Adipocyte (in vitro differentiated cells): ENCODE data around the gene SF3B1.
"Not testable (repeated sequence)": the region's sequence is repeated elsewhere in the genome, so short reads cannot be mapped to it uniquely, and the experiment has no call there.

Experiments used
- DNase-seq: peaks from one replicate; pipeline ENCODE4 v3.0.0-alpha.2; 2015; ENCODE audit warnings: low read depth
- H3K27me3 ChIP-seq: replicated peaks from 2 replicates; pipeline ENCODE4 v1.7.0; 2013; ENCODE audit warnings: mild to moderate bottlenecking, low read length, moderate library complexity; ENCODE audit not compliant: control insufficient read depth, insufficient read depth
- H3K36me3 ChIP-seq: 2 replicates; pipeline ENCODE4 v1.7.0; 2013; ENCODE audit warnings: low read length, mild to moderate bottlenecking, moderate library complexity; ENCODE audit not compliant: control insufficient read depth, insufficient read depth, severe bottlenecking
- H3K4me1 ChIP-seq: 2 replicates; pipeline ENCODE4 v1.7.0; 2013; ENCODE audit warnings: mild to moderate bottlenecking, low read length, moderate library complexity; ENCODE audit not compliant: control insufficient read depth, insufficient read depth
- H3K4me3 ChIP-seq: 2 replicates; pipeline ENCODE4 v1.7.0; 2013; ENCODE audit warnings: mild to moderate bottlenecking, low read length, moderate library complexity
- H3K9ac ChIP-seq: 2 replicates; pipeline ENCODE4 v1.7.0; 2013; ENCODE audit warnings: mild to moderate bottlenecking, low read length, moderate library complexity
- H3K9me3 ChIP-seq: 2 replicates; pipeline ENCODE4 v1.7.0; 2013; ENCODE audit warnings: mild to moderate bottlenecking, low read length, moderate library complexity; ENCODE audit not compliant: control insufficient read depth

Gene SF3B1

GRCh38 chr2:197354169-197354558 lies 80.7 kb downstream of the SF3B1 start:
- no peak overlapping the region for H3K4me3 ChIP-seq
- no peaks in the 10 kb centered on the region for H3K36me3 ChIP-seq
- no peaks in the 10 kb centered on the region for H3K9me3 ChIP-seq
- no peaks in the 10 kb centered on the region for H3K4me1 ChIP-seq
- no peak overlapping the region for H3K9ac ChIP-seq
- H3K27me3 ChIP-seq: no peaks in the 10 kb centered on the region
- no peak for DNase-seq

DNA sequence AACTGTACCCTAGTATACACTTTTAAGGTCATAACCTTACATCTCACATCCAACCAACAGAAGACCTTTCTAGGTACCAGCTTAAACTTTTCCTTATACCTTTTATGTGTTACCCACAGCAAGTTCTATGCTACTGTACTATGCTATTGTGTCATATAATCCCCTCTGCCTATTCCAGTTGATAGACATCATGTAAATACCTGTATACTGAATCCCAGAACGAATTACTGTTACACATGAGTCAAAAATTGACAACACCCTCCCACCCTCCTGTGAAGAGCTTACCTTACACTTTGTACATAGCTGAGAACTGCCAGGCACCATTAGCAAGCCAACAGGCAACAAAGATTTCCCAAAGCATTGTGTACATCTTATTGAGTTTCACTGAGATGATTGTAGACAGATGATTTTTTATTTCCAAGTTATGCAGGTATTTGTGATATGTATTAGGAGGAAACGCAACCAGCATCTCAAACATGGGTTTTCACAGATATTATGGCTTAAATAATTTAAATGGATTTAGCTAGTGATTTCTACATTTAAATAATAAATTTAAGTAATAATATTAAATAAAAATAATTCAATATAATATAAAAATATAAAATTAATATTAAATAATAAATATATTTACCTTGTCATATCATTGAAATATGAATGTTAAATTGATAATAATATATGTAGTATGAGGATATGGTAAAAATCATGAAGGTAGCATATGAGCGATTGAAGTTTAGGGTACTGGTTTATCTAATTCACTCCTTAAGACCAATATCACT lies 81.2 kb downstream of the SF3B1 start:
- H3K4me3 ChIP-seq: no peak overlapping the region
- no peaks in the 10 kb centered on the region for H3K36me3 ChIP-seq
- no peaks in the 10 kb centered on the region for H3K9me3 ChIP-seq
- H3K9ac ChIP-seq: no peak overlapping the region
- DNase-seq: no peak
- H3K27me3 ChIP-seq: no peaks in the 10 kb centered on the region
- no peaks in the 10 kb centered on the region for H3K4me1 ChIP-seq

DNA sequence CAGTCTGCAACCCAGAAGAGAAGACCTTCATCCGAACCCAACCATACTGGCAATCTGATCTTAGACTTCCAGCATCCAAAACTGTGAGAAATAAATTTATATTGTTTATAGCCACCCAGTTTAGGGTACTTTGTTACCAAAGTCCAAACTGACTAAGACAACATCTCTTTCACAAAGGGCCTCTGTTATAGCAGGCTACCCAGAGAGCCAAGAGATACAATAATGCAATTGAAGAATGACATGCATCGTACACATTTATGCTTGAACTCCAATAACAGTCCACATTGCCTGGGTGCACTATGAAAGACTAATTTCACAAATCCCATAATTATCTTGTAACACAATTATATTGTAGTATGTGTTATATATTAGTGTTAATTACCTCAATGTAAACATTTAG lies 85.1 kb downstream of the SF3B1 start:
- Histone ChIP-seq H3K9ac (no peak overlapping the region), H3K9me3 (no peaks in the 10 kb centered on the region), H3K4me1 (no peaks in the 10 kb centered on the region), H3K4me3 (no peak overlapping the region), H3K36me3 (no peaks in the 10 kb centered on the region), H3K27me3 (no peaks in the 10 kb centered on the region)
- no peak for DNase-seq

GRCh38 chr2:197348721-197349360 lies 86.0 kb downstream of the SF3B1 start:
- H3K4me3 ChIP-seq: no peak overlapping the region
- no peaks in the 10 kb centered on the region for H3K36me3 ChIP-seq
- no peak for DNase-seq
- H3K27me3 ChIP-seq: no peaks in the 10 kb centered on the region
- H3K4me1 ChIP-seq: no peaks in the 10 kb centered on the region
- H3K9ac ChIP-seq: no peak overlapping the region
- no peaks in the 10 kb centered on the region for H3K9me3 ChIP-seq

GRCh38 chr2:197345846-197346370 lies 88.9 kb downstream of the SF3B1 start:
- no peaks in the 10 kb centered on the region for H3K9me3 ChIP-seq
- no peaks in the 10 kb centered on the region for H3K27me3 ChIP-seq
- no peak overlapping the region for H3K4me3 ChIP-seq
- no peak for DNase-seq
- no peaks in the 10 kb centered on the region for H3K36me3 ChIP-seq
- H3K4me1 ChIP-seq: no peaks in the 10 kb centered on the region
- H3K9ac ChIP-seq: no peak overlapping the region

- H3K27me3 ChIP-seq, H3K36me3 ChIP-seq, H3K4me3 ChIP-seq, DNase-seq, H3K9me3 ChIP-seq, H3K9ac ChIP-seq, H3K4me1 ChIP-seq: not testable (repeated sequence)
Observed at GRCh38 chr2:197343968-197344367, 90.9 kb downstream of the SF3B1 start.

DNA sequence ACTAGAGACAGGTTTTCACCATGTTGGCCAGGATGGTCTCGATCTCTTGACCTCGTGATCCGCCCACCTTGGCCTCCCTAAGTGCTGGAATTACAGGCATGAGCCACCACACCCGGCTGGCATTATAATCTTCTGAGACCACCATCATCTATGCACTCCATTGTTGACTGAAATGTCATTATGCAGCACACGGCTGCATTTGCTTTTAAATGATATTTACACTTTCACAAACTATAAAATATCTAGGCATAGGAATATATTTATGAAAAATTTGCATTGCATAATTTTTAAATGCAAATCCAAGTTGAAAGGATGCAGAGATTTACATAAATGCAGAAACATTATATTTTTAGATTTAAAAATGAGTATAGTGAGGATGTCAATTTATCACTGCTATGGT lies 94.2 kb downstream of the SF3B1 start:
- no peak overlapping the region for H3K4me3 ChIP-seq
- no peaks in the 10 kb centered on the region for H3K4me1 ChIP-seq
- H3K27me3 ChIP-seq: no peaks in the 10 kb centered on the region
- H3K9me3 ChIP-seq: no peaks in the 10 kb centered on the region
- no peak for DNase-seq
- H3K36me3 ChIP-seq: no peaks in the 10 kb centered on the region
- H3K9ac ChIP-seq: no peak overlapping the region
